Suprapubic skin (tissue), 4 donors: ENCODE results near the gene LMAN1L.

ENCODE experiments used
- EP300 ChIP-seq: sonication (generic); formaldehyde crosslinking; IDR thresholded peaks from one replicate; pipeline ENCODE4 v1.6.1; 2017; ENCODE audit warnings: antibody characterized with exemption
- POLR2A ChIP-seq, 2 donors: fragments of 450-650 bp; IDR thresholded peaks; one replicate each; pipeline ENCODE4 v1.6.1; 2017; ENCODE audit warnings: antibody characterized with exemption in 2 of 2, mild to moderate bottlenecking in 2 of 2, moderate library complexity in 2 of 2
- POLR2AphosphoS5 ChIP-seq, 3 donors: sonication (generic); formaldehyde crosslinking; IDR thresholded peaks; one replicate each; pipeline ENCODE4 v1.6.1; 2017; ENCODE audit warnings: antibody characterized with exemption in 3 of 3
- TF ChIP-seq, protein P1 (sequence below), 2 donors: fragments of 200-600 bp in 1 of 2; fragments of 450-650 bp in 1 of 2; sonication (generic) in 1 of 2; IDR thresholded peaks; one replicate each; pipeline ENCODE4 v1.5.1; 2016 to 2019; ENCODE audit warnings: antibody characterized with exemption in 2 of 2, mild to moderate bottlenecking in 1 of 2, moderate library complexity in 1 of 2

DNA sequence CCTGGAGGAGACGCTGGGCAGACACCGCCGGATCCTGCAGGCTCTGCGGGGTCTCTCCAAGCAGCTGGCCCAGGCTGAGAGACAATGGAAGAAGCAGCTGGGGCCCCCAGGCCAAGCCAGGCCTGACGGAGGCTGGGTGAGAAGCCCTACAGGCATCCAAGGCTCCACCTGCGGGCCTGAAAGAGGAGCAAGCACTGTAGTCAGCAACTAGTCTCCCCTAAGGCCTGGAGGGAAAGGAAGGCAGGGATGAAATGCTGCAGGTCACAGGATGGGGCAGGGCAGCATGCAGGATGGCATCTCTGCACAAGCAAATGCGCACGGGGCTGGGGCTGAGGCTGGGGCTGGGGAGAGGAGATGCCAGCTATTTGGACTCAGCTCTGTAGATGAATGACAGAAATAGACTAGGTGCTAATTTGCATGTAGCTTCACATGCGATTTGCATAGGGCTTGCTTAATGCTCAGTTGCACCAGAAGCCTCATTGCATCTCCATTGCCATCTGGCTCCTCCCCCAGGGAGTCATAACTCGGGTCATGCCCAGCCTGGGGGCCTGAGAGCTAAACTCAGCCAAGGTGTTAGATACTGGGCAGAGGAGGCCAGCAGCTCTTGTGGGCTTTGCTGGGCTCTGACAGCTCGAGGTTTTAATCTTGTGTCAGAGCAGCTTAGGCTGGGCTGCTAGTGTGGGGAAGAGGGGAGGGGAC, 8.6 kb downstream of the LMAN1L start:
- TF ChIP-seq, protein P1, sequence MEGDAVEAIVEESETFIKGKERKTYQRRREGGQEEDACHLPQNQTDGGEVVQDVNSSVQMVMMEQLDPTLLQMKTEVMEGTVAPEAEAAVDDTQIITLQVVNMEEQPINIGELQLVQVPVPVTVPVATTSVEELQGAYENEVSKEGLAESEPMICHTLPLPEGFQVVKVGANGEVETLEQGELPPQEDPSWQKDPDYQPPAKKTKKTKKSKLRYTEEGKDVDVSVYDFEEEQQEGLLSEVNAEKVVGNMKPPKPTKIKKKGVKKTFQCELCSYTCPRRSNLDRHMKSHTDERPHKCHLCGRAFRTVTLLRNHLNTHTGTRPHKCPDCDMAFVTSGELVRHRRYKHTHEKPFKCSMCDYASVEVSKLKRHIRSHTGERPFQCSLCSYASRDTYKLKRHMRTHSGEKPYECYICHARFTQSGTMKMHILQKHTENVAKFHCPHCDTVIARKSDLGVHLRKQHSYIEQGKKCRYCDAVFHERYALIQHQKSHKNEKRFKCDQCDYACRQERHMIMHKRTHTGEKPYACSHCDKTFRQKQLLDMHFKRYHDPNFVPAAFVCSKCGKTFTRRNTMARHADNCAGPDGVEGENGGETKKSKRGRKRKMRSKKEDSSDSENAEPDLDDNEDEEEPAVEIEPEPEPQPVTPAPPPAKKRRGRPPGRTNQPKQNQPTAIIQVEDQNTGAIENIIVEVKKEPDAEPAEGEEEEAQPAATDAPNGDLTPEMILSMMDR (IDR thresholded peaks at IDR 0.05) = no peak
- TF ChIP-seq EP300 (no peak), POLR2A (IDR thresholded peaks at IDR 0.05) (no peak), POLR2AphosphoS5 (IDR thresholded peaks at IDR 0.05) (no peak)
